ENCODE measurements around the gene RAD9A. TPM values are rescaled to one million over a fixed set of nuclear protein-coding genes. Genes with fewer than 3 reads are reported as not detected.

The RAD9A gene
- total RNA-seq, 1 experiment from 2014 or later: 20.9 TPM

GRCh38 chr11:67384851-67385366, 6.9 kb upstream of the RAD9A start:
- H3K27ac ChIP-seq (ENCODE audit: insufficient read length, low read depth, low read length): no peak overlapping the region
- WGBS (ENCODE audit: extremely low coverage, insufficient read length, low lambda C conversion rate): no CpG with 5 or more reads among the region's 3 CpGs
- H3K18ac ChIP-seq (ENCODE audit: insufficient read length, low read depth, low read length): no peak overlapping the region
- no peak overlapping the region for H3K56ac ChIP-seq (ENCODE audit: insufficient read length, low read depth, low read length)
- no peak overlapping the region for H4K5ac ChIP-seq (ENCODE audit: insufficient read length, low read depth, low read length)
- no peaks in the 10 kb centered on the region for H3K79me1 ChIP-seq (ENCODE audit: insufficient read depth, low read depth, low read length, poor library complexity, severe bottlenecking)
- no peaks in the 10 kb centered on the region for H3K79me2 ChIP-seq (ENCODE audit: insufficient read depth, low read length)
- H2BK12ac ChIP-seq (ENCODE audit: insufficient read length, low read depth, low read length): no peak overlapping the region
- H4K20me1 ChIP-seq (ENCODE audit: control insufficient read depth, insufficient read depth, insufficient read length): no peaks in the 10 kb centered on the region
- H3K27me3 ChIP-seq (ENCODE audit: insufficient read depth, low read length): no peaks in the 10 kb centered on the region; the same call in 1 of the 2 replicates
- H3K14ac ChIP-seq (ENCODE audit: insufficient read depth, low read length): no peak overlapping the region
- H2AFZ ChIP-seq (ENCODE audit: low read length): no peak overlapping the region
- DNase-seq: no peak
- H3K4me1 ChIP-seq (ENCODE audit: insufficient read depth, low read length): no peaks in the 10 kb centered on the region; the same call in 1 of the 2 replicates
- Mint-ChIP-seq H3K4me3 (no peak overlapping the region), H3K9me3 (no peaks in the 10 kb centered on the region), H3K27me3 (ENCODE audit: low read depth) (peaks cover 35% of the 10 kb centered on the region), H3K4me1 (peaks cover 23 to 26% of the 10 kb centered on the region in 2 experiments), H3K27ac (no peak overlapping the region), H3K36me3 (ENCODE audit: insufficient read depth in 1 of 3, low read depth in 3 of 3) (no peaks in the 10 kb centered on the region)
- H3K23me2 ChIP-seq (ENCODE audit: insufficient read length, low read depth, low read length, poor library complexity, severe bottlenecking): no peaks in the 10 kb centered on the region
- H2BK120ac ChIP-seq (ENCODE audit: low read depth, low read length, poor library complexity, severe bottlenecking): no peak overlapping the region
- H2BK5ac ChIP-seq (ENCODE audit: insufficient read length, low read length): no peak overlapping the region
- no peak overlapping the region for H3K4ac ChIP-seq (ENCODE audit: low read depth, low read length)
- no peak overlapping the region for H2BK20ac ChIP-seq (ENCODE audit: low read depth, low read length, poor library complexity, severe bottlenecking)
- H3K4me2 ChIP-seq (ENCODE audit: insufficient read depth, insufficient read length, low read length): no peak overlapping the region
- H2BK15ac ChIP-seq (ENCODE audit: low read depth, low read length): no peak overlapping the region
- no peak for TF ChIP-seq CTCF (conservative IDR thresholded peaks at IDR 0.05)
- H4K91ac ChIP-seq (ENCODE audit: insufficient read length, low read depth, low read length): no peak overlapping the region
- no peak overlapping the region for H4K8ac ChIP-seq (replicated peaks; ENCODE audit: insufficient read length, low read depth, low read length)
- no peak overlapping the region for H3K9ac ChIP-seq (ENCODE audit: extremely low read depth, insufficient read length, low read length)
- no peak overlapping the region for H3T11ph ChIP-seq (ENCODE audit: low read length)
- no peaks in the 10 kb centered on the region for H3K9me3 ChIP-seq (ENCODE audit: control insufficient read depth, low read depth, low read length)
- no peak overlapping the region for H3K23ac ChIP-seq (ENCODE audit: insufficient read length, low read depth, low read length)
- H2AK5ac ChIP-seq (ENCODE audit: insufficient read length, low read length): no peak overlapping the region

Data from H9 (cell line).